ENCODE results near the gene SIKE1.
"Not testable (repeated sequence)": the region's sequence is repeated elsewhere in the genome, so short reads cannot be mapped to it uniquely, and the experiment has no call there.

The SIKE1 gene

DNA sequence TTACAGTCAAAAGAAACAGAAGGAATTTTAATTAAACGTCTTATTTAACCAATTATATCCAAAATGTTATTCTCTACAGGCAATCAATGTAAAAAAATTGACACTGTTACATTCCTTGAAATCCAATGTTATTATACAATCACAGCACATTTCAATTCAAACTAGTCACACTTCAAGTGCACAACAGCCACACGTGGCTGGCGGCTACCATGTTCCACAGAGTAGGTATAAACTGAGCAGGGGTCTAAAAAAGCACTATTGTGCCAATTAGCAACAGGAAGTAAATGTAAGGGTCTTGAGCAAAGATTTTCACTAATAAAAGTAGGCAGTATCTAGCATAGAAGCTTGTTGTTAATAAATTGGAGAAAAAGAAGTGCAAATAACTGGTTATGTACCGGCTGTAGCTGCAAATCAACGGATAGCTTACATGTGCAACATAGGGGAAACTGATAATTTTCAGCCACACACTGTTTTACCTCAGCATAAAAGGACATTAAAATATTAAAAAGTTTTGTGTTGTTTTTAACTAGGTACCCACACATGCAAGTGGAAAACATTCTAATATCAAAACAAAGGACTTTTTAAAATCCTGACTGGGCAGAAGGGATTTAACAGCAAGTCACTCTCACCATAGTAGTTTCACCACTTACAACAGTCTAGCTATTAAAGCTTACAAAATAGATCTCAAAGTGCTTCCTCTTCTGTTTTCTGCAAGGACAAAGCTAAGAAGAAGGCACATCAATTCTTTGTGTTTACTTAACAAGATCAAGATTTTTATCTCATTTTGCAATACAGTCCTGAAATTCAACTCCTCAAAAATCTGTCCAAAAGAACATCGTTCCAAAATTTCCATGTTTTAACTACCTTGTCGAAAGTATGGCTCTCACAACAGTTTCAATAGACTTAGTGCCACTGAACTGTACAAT lies 25.2 kb downstream of the SIKE1 start:
- no peak for DNase-seq

DNA sequence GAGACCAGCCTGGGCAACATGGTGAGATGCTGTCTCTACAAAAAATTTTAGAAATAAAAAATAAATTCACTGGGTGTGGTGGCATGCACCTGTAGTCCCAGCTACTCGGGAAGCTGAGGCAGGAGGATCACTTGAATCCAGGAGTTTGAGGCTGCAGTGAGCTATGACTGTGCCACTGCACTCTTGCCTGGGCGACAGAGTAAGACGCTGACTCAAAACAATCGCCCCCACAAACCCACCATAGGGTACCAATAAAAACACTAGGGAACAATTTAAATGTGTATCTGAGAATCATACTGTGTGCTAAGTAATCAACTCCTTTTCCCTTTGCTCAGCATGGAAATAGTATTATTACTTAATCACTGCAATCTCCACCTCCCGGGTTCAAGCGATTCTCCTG lies 26.8 kb downstream of the SIKE1 start:
- DNase-seq: not testable (repeated sequence)

- DNase-seq: no peak
Observed at GRCh38 chr1:114753143-114753542, 27.3 kb downstream of the SIKE1 start.

DNA sequence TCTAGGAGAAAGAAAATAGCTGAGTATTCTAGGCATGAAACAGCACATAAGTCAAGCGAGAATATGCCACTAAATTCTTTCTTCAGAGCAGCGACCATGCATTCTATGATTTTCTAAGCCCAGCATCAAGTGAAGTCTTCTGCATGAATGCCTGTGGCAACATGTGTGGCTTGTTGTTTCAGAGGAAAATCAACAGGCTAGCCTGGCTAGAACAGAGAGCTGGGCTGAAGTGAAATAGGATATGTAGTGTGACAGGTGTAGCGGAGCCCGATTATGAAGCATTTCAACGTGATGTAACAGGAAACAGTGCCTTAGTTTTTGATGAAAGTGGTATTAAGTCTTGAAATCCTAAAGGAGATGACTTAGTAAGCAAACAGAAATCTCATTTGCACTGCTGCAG lies 29.7 kb downstream of the SIKE1 start:
- DNase-seq: no peak

GRCh38 chr1:114749835-114750234 lies 30.6 kb downstream of the SIKE1 start:
- DNase-seq: no peak

- no peak for DNase-seq
Observed at GRCh38 chr1:114746450-114747121, 33.9 kb downstream of the SIKE1 start.

DNA sequence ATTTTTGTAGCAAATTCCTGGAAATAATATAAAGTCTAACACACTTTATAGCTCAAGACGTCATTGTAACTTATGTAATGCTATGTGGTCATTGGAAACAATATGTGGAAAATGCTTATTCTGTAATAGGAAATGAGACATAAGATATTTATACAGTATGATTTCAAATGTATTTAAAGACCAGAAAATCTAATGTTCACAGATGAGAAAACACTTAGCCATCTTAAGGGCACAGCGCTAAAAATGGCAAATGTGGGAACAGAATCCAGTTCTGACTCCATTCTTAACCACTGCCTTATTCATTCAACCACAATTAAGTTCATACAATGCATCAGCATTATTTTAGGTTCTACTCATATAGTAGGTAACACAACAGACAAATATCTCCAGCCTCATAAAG lies 35.2 kb downstream of the SIKE1 start:
- DNase-seq: no peak

DNA sequence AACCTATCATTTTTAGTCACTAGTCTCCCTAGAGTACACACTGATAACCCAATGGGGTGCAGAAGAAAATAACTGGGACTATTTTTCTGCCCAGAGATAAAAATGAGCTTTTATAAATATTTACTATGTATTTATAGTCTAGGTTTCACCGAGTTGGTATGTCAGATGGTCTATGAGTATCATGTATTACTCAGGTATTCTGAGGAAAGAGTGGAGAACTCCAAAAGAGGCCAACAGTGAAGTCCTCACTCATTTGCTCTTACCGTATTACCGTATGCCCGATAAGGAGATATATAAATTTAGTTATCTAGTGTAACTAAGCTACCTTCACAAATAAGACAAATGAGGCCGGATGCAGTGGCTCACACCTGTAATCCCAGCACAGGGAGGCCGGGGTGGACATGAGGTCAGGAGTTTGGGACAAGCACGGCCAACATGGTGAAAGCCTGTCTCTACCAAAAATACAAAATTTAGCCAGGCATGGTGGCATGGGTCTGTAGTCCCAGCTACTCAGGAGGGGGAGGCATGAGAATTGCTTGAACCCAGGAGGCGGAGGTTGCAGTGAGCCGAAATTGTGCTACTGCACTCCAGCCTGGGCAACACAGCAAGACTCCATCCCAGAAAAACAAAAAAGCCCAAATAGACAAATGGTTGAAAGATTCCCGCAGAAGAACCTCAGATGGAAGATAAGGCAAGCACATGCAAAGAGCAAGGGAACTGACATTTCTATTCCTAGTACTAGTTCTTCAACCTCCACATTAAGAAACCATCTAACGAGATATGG lies 38.3 kb downstream of the SIKE1 start:
- no peak for DNase-seq

DNA sequence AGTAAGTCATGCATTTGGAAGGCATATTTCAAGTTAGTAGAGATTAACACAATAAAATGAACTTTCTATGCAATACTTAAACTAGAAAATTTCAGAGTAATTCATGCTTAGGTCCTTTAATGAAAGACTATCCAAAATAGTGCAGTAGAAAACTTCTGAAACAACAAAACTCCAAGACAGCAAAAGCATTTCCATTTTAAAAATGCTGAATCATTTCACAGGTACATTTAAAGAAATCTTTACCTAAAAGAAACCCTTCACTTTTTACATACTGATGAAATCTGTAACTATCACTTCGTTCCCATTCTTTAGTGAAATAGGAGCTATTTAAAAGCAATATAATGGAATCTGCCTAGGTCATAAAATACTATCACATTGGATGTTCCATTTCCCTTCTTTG lies 40.2 kb downstream of the SIKE1 start:
- DNase-seq: no peak

DNA sequence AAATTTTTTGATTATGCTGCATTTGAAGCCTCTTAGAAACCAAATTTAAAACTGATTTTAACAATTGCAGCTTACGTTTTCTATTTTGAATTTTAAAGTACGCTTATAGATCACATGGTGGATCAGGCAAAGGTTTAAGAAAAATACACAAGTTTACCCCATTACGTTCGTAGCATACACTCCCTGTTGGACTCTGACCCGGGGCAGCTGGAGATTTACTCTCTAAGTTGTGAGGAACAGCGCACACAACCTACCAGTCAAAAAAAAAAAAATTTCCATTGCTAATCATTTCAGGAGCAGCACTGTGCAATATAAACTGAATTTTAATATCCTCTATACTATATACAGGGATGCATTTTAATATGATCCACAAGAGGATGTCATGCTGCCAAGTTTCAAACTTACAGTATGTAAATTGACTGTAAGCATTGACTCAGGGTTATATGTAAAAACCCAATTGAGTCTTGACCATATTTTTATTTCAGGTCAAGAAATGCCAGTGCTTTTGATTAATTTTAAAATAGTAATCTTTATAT lies 43.1 kb downstream of the SIKE1 start:
- no peak for DNase-seq

- DNase-seq: no peak
Observed at GRCh38 chr1:114735479-114735878, 45.0 kb downstream of the SIKE1 start.

- no peak for DNase-seq
Observed at GRCh38 chr1:114729782-114730181, 50.7 kb downstream of the SIKE1 start.

- no peak for DNase-seq
Observed at GRCh38 chr1:114728553-114728952, 51.9 kb downstream of the SIKE1 start.

DNA sequence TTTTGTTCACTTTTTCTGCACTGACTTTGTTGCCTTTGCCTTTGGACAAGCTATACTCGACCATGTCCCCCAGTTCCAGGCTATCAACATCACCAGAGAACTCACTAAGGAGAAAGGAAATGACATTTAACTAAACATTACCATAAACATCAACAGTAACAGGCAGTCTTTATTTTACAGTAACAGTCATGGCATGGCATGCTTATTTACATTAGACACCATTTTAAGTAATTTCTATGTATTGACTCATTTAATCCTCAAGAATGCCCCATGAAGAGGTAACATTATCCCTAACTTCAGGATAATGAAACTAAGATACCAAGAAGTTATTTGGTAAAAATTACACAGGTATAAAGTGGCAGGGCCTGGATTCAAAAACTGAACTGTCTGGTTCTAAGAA lies 55.3 kb downstream of the SIKE1 start:
- no peak for DNase-seq

DNA sequence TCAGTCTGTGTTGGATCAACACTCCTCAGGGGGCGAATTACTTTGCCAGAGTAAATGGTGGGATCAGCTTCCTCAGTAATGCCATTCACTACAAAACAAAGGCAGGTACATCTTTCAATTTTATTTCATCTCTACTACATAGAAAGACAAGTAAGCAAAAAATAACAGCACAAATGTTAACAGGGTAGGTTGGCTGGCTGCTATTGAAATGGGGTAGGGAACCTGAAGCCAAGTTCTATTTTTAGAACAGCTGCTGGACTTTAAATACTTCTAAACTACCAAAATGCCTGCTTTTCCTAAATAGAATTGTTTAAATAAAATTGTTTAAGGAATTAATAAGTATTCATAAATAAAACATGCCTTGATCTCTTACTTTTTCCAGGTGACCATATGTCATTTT lies 56.6 kb downstream of the SIKE1 start:
- DNase-seq: no peak

GRCh38 chr1:114723457-114723856 lies 57.0 kb downstream of the SIKE1 start:
- no peak for DNase-seq

DNA sequence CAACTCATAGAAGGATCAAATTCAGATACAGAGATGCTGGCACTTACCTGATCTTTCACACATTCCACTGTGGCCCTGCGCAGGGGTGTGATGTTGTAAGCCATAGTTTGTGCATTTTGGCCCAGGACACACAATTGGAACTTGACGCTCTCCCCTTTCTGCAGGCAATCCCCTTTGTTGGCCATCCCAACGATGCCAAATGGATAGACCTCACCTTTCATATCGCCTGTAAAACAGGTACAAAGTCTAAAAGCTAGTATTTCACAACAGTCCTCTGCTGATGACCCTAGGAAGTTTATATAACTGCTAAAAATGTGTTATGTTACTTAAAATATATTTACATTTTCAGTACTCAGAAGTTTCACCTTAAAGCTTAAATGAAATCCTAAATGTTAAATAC lies 60.0 kb downstream of the SIKE1 start:
- no peak for DNase-seq

Measured in hippocampal formation (tissue), 2 donors.